GM12878 (cell line): ENCODE data around the gene THSD4.

Experiments
- HDAC2 ChIP-seq: fragments of 200-600 bp; sonication (generic); IDR thresholded peaks from 2 replicates; pipeline ENCODE4 v1.6.1; 2017
- HDGF ChIP-seq: fragments of 450-650 bp; IDR thresholded peaks from 2 replicates; pipeline ENCODE4 v1.6.1; 2016; ENCODE audit warnings: antibody characterized with exemption
- KDM1A ChIP-seq: fragments of 200-600 bp; sonication (generic); IDR thresholded peaks from 2 replicates; pipeline ENCODE4 v1.6.1; 2016; ENCODE audit warnings: borderline replicate concordance
- RCOR1 ChIP-seq: conservative IDR thresholded peaks from 2 replicates; pipeline ENCODE4 v1.6.1; 2012; ENCODE audit warnings: low read depth, low read length, improper control_type of control experiment
- SUZ12 ChIP-seq: fragments of 200-600 bp; sonication (generic); IDR thresholded peaks from one replicate; pipeline ENCODE4 v1.6.1; 2018; ENCODE audit warnings: antibody characterized with exemption, mild to moderate bottlenecking; ENCODE audit not compliant: unreplicated experiment
- TBL1XR1 ChIP-seq: IDR thresholded peaks from 2 replicates; pipeline ENCODE4 v1.6.1; 2012; ENCODE audit warnings: low read depth, low read length, improper control_type of control experiment
- TCF7 ChIP-seq: IDR thresholded peaks from 2 replicates; pipeline ENCODE4 v1.6.1; 2014; ENCODE audit warnings: antibody characterized with exemption, borderline replicate concordance
- TF ChIP-seq, protein P1 (sequence below), 3 experiments: IDR thresholded peaks in 2 of 3; conservative IDR thresholded peaks in 1 of 3; 2 replicates each; pipeline ENCODE4 v1.5.1; 2011; ENCODE audit warnings: low read depth in 3 of 3, low read length in 3 of 3, mild to moderate bottlenecking in 3 of 3, control low read depth in 2 of 3, moderate library complexity in 2 of 3, inconsistent platforms in 1 of 3, mixed read lengths in 1 of 3; ENCODE audit not compliant: control insufficient read depth in 2 of 3, insufficient read depth in 1 of 3; ENCODE audit errors: extremely low read depth in 1 of 3
- TF ChIP-seq, protein P2 (sequence below): IDR thresholded peaks from 2 replicates; pipeline ENCODE4 v1.6.1; 2012; ENCODE audit warnings: low read length, inconsistent platforms
- TF ChIP-seq, protein P3 (sequence below): IDR thresholded peaks from 2 replicates; pipeline ENCODE4 v1.6.1; 2012; ENCODE audit warnings: low read depth, low read length, improper control_type of control experiment
- TF ChIP-seq, protein P4 (sequence below): IDR thresholded peaks from 2 replicates; pipeline ENCODE4 v1.6.1; 2011; ENCODE audit warnings: mild to moderate bottlenecking, low read depth, low read length, moderate library complexity; ENCODE audit not compliant: insufficient replicate concordance

DNA sequence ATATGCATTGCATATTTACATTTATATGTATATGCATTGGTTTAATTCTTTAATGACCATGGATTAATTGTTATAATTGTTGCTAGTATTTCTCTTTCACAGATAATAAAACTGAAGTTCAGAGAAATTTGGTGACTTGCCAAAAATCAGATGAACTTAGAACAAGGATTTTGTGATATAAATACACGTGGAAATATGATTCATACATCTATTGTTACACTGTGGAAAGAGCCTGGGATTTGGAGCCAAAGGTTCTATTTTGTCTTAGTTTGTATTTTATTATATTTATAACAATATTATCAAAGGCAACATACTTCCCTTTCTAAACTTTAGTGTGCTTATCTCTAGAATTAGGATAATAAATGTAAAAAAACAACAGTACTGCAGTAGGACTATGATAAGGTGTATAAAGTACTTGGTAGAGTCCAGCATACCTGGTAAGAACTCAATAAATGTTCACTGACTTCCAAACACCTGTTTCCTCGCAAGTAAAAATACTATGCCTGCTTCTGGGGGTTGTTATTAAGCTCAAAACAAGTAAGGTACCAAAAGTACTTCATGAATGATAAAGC lies 342.9 kb downstream of the THSD4 start:
- TF ChIP-seq, protein P1, sequence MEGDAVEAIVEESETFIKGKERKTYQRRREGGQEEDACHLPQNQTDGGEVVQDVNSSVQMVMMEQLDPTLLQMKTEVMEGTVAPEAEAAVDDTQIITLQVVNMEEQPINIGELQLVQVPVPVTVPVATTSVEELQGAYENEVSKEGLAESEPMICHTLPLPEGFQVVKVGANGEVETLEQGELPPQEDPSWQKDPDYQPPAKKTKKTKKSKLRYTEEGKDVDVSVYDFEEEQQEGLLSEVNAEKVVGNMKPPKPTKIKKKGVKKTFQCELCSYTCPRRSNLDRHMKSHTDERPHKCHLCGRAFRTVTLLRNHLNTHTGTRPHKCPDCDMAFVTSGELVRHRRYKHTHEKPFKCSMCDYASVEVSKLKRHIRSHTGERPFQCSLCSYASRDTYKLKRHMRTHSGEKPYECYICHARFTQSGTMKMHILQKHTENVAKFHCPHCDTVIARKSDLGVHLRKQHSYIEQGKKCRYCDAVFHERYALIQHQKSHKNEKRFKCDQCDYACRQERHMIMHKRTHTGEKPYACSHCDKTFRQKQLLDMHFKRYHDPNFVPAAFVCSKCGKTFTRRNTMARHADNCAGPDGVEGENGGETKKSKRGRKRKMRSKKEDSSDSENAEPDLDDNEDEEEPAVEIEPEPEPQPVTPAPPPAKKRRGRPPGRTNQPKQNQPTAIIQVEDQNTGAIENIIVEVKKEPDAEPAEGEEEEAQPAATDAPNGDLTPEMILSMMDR (IDR thresholded peaks at IDR 0.05 in 2 of 3, conservative IDR thresholded peaks at IDR 0.05 in 1 of 3; ENCODE audit: control insufficient read depth in 2 of 3, extremely low read depth in 1 of 3, insufficient read depth in 1 of 3, low read depth in 3 of 3, low read length in 3 of 3): no peak
- TF ChIP-seq, protein P2, sequence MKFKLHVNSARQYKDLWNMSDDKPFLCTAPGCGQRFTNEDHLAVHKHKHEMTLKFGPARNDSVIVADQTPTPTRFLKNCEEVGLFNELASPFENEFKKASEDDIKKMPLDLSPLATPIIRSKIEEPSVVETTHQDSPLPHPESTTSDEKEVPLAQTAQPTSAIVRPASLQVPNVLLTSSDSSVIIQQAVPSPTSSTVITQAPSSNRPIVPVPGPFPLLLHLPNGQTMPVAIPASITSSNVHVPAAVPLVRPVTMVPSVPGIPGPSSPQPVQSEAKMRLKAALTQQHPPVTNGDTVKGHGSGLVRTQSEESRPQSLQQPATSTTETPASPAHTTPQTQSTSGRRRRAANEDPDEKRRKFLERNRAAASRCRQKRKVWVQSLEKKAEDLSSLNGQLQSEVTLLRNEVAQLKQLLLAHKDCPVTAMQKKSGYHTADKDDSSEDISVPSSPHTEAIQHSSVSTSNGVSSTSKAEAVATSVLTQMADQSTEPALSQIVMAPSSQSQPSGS: no peak
- TF ChIP-seq, protein P3, sequence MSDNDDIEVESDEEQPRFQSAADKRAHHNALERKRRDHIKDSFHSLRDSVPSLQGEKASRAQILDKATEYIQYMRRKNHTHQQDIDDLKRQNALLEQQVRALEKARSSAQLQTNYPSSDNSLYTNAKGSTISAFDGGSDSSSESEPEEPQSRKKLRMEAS: no peak
- no peak for TF ChIP-seq KDM1A
- no peak for TF ChIP-seq SUZ12
- TF ChIP-seq TBL1XR1: no peak
- TF ChIP-seq HDGF: no peak
- TF ChIP-seq HDAC2: no peak
- TF ChIP-seq, protein P4, sequence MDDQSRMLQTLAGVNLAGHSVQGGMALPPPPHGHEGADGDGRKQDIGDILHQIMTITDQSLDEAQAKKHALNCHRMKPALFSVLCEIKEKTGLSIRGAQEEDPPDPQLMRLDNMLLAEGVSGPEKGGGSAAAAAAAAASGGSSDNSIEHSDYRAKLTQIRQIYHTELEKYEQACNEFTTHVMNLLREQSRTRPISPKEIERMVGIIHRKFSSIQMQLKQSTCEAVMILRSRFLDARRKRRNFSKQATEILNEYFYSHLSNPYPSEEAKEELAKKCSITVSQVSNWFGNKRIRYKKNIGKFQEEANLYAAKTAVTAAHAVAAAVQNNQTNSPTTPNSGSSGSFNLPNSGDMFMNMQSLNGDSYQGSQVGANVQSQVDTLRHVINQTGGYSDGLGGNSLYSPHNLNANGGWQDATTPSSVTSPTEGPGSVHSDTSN: no peak
- TF ChIP-seq RCOR1: no peak
- TF ChIP-seq TCF7: no peak
